Large intestine (tissue), 3 donors: ENCODE data around the gene CNOT3. TPM values are rescaled to one million over a fixed set of nuclear protein-coding genes. Genes with fewer than 3 reads are reported as not detected.

Source experiments
- DNase-seq, 2 donors: peaks; one replicate each; pipeline versions ENCODE4 v3.0.0 to v3.0.0-alpha.2; 2013
- H3K27ac ChIP-seq: one replicate; pipeline ENCODE4 v1.5.1; 2013; ENCODE audit warnings: low read length
- H3K27me3 ChIP-seq: 2 replicates; pipeline ENCODE4 v1.6.1; 2013; ENCODE audit warnings: low read length; ENCODE audit not compliant: control insufficient read depth, insufficient read depth
- H3K36me3 ChIP-seq: 2 replicates; pipeline ENCODE4 v1.6.1; 2013; ENCODE audit warnings: low read length; ENCODE audit not compliant: control insufficient read depth, insufficient read depth
- H3K4me1 ChIP-seq: one replicate; pipeline ENCODE4 v1.6.1; 2013; ENCODE audit warnings: low read length; ENCODE audit not compliant: control insufficient read depth, insufficient read depth
- H3K4me3 ChIP-seq: one replicate; pipeline ENCODE4 v1.5.1; 2013; ENCODE audit warnings: low read length
- H3K9me3 ChIP-seq: one replicate; pipeline ENCODE4 v1.6.1; 2013; ENCODE audit warnings: mild to moderate bottlenecking, low read depth, low read length, moderate library complexity; ENCODE audit not compliant: control insufficient read depth
- whole genome bisulfite sequencing: methylation state at CpG from one replicate; pipeline ENCODE4 v1.1.5; 2013; ENCODE audit warnings: low lambda C conversion rate; ENCODE audit not compliant: insufficient coverage; 5-methylcytosine and 5-hydroxymethylcytosine counted together
- polyA plus RNA-seq: library from polyadenylated mRNA; unstranded; fragments of 120-200 nt; gene quantifications from one replicate; pipeline ENCODE4 v1.2.1, GENCODE V29; 2013

CNOT3 gene
- polyA plus RNA-seq, 1 donor: 37.2 TPM

- Histone ChIP-seq H3K27ac (peak within 1 kb of the TSS; percentile 88), H3K4me1 (peaks cover 33% of the 10 kb centered on the region), H3K27me3 (no peaks in the 10 kb centered on the region), H3K9me3 (no peaks in the 10 kb centered on the region), H3K36me3 (peaks cover 36% of the 10 kb centered on the region), H3K4me3 (peak within 1 kb of the TSS; percentile 70)
- WGBS: no CpG with 5 or more reads among the region's 72 CpGs
- peak; percentile 100 for DNase-seq
Measured at GRCh38 chr19:54159352-54160181, 22.0 kb downstream of the CNOT3 start, which contains the start of gene LENG1. TSS of gene LENG1 (minus strand) at chr19:54159721. CDS start at chr19:54159695, 26 bp downstream.

GRCh38 chr19:54160182-54160811 is 22.7 kb downstream of the CNOT3 start:
- Histone ChIP-seq H3K9me3 (peaks cover 3% of the 10 kb centered on the region), H3K36me3 (peaks cover 28% of the 10 kb centered on the region), H3K4me1 (peaks cover 34% of the 10 kb centered on the region), H3K27ac (peak overlapping the region; percentile 72), H3K4me3 (peak overlapping the region; percentile 47), H3K27me3 (no peaks in the 10 kb centered on the region)
- no peak for DNase-seq
- WGBS: no CpG with 5 or more reads among the region's 28 CpGs

- Histone ChIP-seq H3K4me3 (peak overlapping the region; percentile 47), H3K27ac (no peak overlapping the region), H3K9me3 (peaks cover 3% of the 10 kb centered on the region), H3K36me3 (peaks cover 23% of the 10 kb centered on the region), H3K4me1 (peaks cover 40% of the 10 kb centered on the region), H3K27me3 (no peaks in the 10 kb centered on the region)
- peak in 1 of 2 donors; percentile 26 for DNase-seq
- WGBS: no CpG with 5 or more reads among the region's 13 CpGs
Measured at GRCh38 chr19:54160854-54161253, 23.3 kb downstream of the CNOT3 start.

GRCh38 chr19:54162241-54162805 is 24.8 kb downstream of the CNOT3 start:
- no CpG with 5 or more reads among the region's 35 CpGs for WGBS
- peak; percentile 81 to 92 for DNase-seq
- Histone ChIP-seq H3K27me3 (no peaks in the 10 kb centered on the region), H3K36me3 (peaks cover 9% of the 10 kb centered on the region), H3K9me3 (peaks cover 3% of the 10 kb centered on the region), H3K27ac (peak overlapping the region; percentile 87), H3K4me3 (peak overlapping the region; percentile 40), H3K4me1 (peaks cover 40% of the 10 kb centered on the region)

DNA sequence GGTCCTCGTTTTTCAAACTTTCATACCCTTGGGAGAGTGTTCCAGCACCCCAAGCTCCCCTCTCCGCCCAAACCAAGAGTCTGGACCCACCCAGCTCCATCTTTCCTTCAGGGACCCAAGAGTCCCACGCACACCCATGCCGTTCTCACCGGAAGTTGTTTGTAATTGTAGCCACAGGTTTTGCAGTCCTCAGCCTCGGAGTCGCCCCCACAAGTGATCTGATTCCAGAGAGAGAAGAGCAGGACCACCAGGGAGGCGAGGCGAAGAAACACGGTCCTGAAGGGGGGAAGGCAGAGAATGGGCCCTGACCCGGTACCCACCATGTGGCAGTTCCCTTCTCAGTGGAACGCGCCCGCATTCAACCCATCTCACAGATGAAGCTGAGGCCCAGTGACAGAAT is 25.3 kb downstream of the CNOT3 start:
- Histone ChIP-seq H3K27ac (peak overlapping the region; percentile 87), H3K4me1 (peaks cover 40% of the 10 kb centered on the region), H3K36me3 (peaks cover 5% of the 10 kb centered on the region), H3K27me3 (no peaks in the 10 kb centered on the region), H3K9me3 (peaks cover 3% of the 10 kb centered on the region), H3K4me3 (peak overlapping the region; percentile 40)
- WGBS: no CpG with 5 or more reads among the region's 14 CpGs
- DNase-seq: no peak

GRCh38 chr19:54164369-54165068 is 27.0 kb downstream of the CNOT3 start:
- Histone ChIP-seq H3K4me1 (peaks cover 38% of the 10 kb centered on the region), H3K4me3 (no peak overlapping the region), H3K27me3 (no peaks in the 10 kb centered on the region), H3K27ac (no peak overlapping the region), H3K36me3 (no peaks in the 10 kb centered on the region), H3K9me3 (peaks cover 3% of the 10 kb centered on the region)
- no CpG with 5 or more reads among the region's 37 CpGs for WGBS
- DNase-seq: peak in 1 of 2 donors; percentile 78

DNA sequence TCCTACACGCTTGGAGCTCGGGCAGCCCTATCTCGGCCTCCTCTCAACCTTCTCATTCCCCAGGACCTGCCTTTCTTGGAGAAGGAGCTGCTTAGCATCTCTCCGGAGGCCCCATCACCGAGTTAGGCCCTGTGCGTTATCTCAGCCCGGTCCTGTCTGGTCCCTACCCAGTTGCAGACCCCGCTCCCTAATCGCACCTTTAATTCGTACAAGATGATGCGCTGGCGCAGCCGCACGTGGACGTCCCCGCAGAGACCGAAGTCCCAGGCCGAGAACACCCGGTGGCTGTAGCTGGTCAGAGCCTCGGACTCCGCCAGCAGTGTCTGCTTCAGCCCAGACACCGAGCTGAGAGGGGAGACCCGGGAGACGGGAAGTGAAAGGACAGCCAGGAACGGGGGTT is 27.7 kb downstream of the CNOT3 start:
- DNase-seq: no peak
- peaks cover 3% of the 10 kb centered on the region for H3K9me3 ChIP-seq
- H3K4me1 ChIP-seq: peaks cover 36% of the 10 kb centered on the region
- H3K36me3 ChIP-seq: no peaks in the 10 kb centered on the region
- no peak overlapping the region for H3K4me3 ChIP-seq
- H3K27me3 ChIP-seq: no peaks in the 10 kb centered on the region
- H3K27ac ChIP-seq: no peak overlapping the region
- WGBS: no CpG with 5 or more reads among the region's 25 CpGs

- H3K27me3 ChIP-seq: no peaks in the 10 kb centered on the region
- peaks cover 3% of the 10 kb centered on the region for H3K9me3 ChIP-seq
- peaks cover 15% of the 10 kb centered on the region for H3K4me1 ChIP-seq
- H3K36me3 ChIP-seq: peaks cover 3% of the 10 kb centered on the region
- no peak overlapping the region for H3K4me3 ChIP-seq
- no CpG with 5 or more reads among the region's 25 CpGs for WGBS
- DNase-seq: peak; percentile 85 to 89
- no peak overlapping the region for H3K27ac ChIP-seq
Measured at GRCh38 chr19:54168174-54168917, 30.8 kb downstream of the CNOT3 start.

DNA sequence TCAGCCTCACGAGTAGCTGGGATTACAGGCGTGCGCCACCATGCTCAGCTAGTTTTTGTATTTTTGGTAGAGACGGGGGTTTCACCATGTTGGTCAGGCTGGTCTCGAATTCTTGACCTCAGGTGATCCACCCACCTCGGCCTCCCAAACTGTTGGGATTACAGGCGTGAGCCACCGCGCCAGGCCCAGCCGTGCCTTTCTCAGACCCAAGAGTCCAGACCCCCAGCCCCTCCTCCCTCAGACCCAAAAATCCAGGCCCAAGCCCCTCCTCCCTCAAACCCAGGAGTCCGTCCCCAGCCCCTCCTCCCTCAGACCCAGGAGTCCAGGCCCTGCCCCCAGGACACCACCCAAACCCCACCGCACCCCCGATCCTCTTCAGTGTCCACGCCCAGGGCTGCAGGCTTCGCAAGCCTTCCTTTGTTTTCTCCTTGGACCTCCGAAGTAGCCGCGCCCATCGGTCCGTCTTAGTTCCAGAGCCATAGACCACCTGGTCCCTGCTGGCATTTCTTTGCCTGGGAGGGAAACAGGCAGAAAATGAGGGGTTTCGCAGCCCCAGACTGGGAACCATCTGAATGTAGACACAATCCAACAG is 31.7 kb downstream of the CNOT3 start:
- Histone ChIP-seq H3K36me3 (peaks cover 3% of the 10 kb centered on the region), H3K4me1 (peaks cover 13% of the 10 kb centered on the region), H3K9me3 (peaks cover 5% of the 10 kb centered on the region), H3K27ac (no peak overlapping the region), H3K27me3 (no peaks in the 10 kb centered on the region), H3K4me3 (no peak overlapping the region)
- no peak for DNase-seq
- no CpG with 5 or more reads among the region's 21 CpGs for WGBS
